Adipocyte (in vitro differentiated cells): ENCODE measurements around the gene SLC22A1.
"Not testable (repeated sequence)": the region's sequence is repeated elsewhere in the genome, so short reads cannot be mapped to it uniquely, and the experiment has no call there.

Source experiments
- DNase-seq: peaks from one replicate; pipeline ENCODE4 v3.0.0-alpha.2; 2015; ENCODE audit warnings: low read depth
- H3K27me3 ChIP-seq: replicated peaks from 2 replicates; pipeline ENCODE4 v1.7.0; 2013; ENCODE audit warnings: mild to moderate bottlenecking, low read length, moderate library complexity; ENCODE audit not compliant: control insufficient read depth, insufficient read depth
- H3K36me3 ChIP-seq: 2 replicates; pipeline ENCODE4 v1.7.0; 2013; ENCODE audit warnings: low read length, mild to moderate bottlenecking, moderate library complexity; ENCODE audit not compliant: control insufficient read depth, insufficient read depth, severe bottlenecking
- H3K4me1 ChIP-seq: 2 replicates; pipeline ENCODE4 v1.7.0; 2013; ENCODE audit warnings: mild to moderate bottlenecking, low read length, moderate library complexity; ENCODE audit not compliant: control insufficient read depth, insufficient read depth
- H3K4me3 ChIP-seq: 2 replicates; pipeline ENCODE4 v1.7.0; 2013; ENCODE audit warnings: mild to moderate bottlenecking, low read length, moderate library complexity
- H3K9ac ChIP-seq: 2 replicates; pipeline ENCODE4 v1.7.0; 2013; ENCODE audit warnings: mild to moderate bottlenecking, low read length, moderate library complexity
- H3K9me3 ChIP-seq: 2 replicates; pipeline ENCODE4 v1.7.0; 2013; ENCODE audit warnings: mild to moderate bottlenecking, low read length, moderate library complexity; ENCODE audit not compliant: control insufficient read depth

SLC22A1 gene

DNA sequence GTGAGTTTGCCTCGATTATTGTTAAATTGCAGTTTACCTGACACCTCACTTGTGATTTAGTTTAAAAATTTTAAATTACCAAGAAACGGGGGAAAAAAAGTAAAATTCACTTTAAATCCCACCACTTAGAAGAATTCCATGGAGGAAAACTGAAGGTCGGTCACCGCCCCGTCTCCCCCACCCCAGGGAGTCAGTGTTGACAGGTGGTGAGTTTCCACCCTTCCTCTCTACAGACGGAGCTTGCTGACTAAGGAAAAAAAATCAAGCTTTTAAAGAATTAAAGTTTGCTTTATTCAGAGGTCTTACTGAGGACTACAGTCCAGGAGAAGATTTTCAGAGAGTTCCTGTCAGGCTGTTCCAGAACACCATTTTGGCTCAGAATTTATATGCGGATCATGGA, 42.3 kb downstream of the SLC22A1 start:
- H3K9me3 ChIP-seq, result no peaks in the 10 kb centered on the region
- H3K27me3 ChIP-seq, result no peaks in the 10 kb centered on the region
- peaks cover 3% of the 10 kb centered on the region for H3K36me3 ChIP-seq

DNA sequence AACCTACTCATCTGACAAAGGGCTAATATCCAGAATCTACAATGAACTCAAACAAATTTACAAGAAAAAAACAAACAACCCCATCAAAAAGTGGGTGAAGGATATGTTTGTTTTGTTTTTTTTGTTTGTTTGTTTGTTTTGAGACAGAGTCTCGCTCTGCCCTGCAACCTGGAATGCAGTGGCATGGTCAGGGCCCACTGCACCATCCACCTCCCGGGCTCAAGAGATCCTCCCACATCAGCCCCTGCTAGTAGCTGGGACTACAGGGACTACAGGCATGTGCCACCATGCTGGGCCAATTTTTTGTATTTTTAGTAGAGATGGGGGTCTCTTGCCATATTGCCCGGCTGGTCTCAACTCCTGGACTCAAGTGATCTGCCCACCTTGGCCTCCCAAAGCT, 44.3 kb downstream of the SLC22A1 start:
- not testable (repeated sequence) for H3K9ac ChIP-seq, H3K36me3 ChIP-seq, H3K4me3 ChIP-seq, H3K27me3 ChIP-seq, DNase-seq, H3K4me1 ChIP-seq, H3K9me3 ChIP-seq

More for the DNA sequence above, 42.3 kb downstream of the SLC22A1 start:
- DNase-seq, result no peak
- no peaks in the 10 kb centered on the region for H3K4me1 ChIP-seq
- no peak overlapping the region for H3K4me3 ChIP-seq
- no peak overlapping the region for H3K9ac ChIP-seq

DNA sequence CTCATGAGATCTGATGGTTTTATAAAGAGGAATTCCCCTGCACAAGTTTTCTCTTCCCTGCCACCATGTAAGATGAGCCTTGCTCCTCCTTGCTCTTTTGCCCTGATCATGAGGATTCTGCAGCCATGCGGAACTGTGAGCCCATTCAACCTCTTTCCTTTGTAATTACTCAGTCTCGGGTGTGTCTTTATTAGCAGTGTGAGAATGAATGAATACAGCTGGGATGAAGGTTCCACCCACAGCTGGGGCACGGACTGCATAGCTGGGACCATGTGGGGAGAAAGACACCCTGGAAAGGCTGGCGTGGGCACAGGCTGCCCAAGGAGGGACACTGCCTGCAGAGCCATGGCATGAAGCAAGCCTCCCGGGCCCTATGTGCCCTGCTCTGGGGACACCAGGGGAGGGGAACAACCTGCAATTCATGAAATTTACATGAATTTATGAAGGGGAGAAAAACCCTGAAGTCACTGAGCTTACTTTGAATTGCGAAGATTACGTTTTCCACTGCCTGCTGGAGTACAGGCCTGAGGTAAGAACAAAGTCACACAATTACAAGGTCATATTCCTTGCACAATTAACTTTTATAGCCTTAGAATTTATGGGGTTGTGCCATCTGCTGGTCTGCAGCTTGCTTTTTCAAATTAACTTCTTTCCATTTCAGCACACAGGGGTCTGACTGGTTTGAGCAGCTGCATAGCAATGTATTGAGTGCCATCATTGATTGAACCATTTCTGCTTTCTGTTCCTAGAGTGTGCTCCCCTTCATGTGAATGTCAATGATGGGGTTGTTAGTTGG, 46.2 kb downstream of the SLC22A1 start:
- peaks cover 3% of the 10 kb centered on the region for H3K27me3 ChIP-seq
- H3K9me3 ChIP-seq, result no peaks in the 10 kb centered on the region
- no peak overlapping the region for H3K4me3 ChIP-seq
- H3K9ac ChIP-seq, result no peak overlapping the region
- H3K4me1 ChIP-seq, result peaks cover 7% of the 10 kb centered on the region
- H3K36me3 ChIP-seq, result no peaks in the 10 kb centered on the region
- no peak for DNase-seq

DNA sequence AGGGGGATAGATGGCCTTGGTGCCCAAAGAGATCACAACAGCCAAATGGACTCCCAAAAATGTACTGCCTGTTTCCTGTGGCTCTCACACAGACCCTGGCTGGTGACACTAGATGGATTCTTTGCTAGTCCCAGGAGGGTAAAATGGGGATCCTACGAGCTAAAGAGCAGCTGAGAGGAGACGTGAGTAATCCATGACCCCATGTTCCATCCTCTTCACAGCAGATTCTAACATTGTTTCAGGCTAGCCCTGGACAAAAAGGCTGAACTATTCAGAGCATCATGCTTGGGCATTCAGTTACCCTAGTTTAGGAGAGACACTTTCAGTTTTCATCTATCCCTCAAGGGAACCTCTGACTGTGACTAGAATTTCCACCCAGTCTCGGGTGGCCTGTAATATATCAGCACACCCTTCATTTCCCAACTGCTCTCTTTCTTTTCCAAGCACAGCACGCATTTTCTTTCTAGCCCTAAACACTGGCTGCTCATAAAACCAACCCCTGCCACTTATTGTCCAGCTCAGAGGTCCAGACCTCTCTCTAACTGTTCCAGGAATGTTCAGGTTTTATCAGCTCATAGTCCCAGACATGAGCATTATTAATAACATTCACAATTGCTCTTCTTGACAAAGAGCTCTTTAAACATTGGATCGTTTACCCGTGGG, 48.5 kb downstream of the SLC22A1 start:
- H3K9ac ChIP-seq, result no peak overlapping the region
- H3K9me3 ChIP-seq, result no peaks in the 10 kb centered on the region
- H3K36me3 ChIP-seq, result no peaks in the 10 kb centered on the region
- no peak for DNase-seq
- H3K27me3 ChIP-seq, result peaks cover 3% of the 10 kb centered on the region
- H3K4me3 ChIP-seq, result no peak overlapping the region
- peaks cover 7% of the 10 kb centered on the region for H3K4me1 ChIP-seq

DNA sequence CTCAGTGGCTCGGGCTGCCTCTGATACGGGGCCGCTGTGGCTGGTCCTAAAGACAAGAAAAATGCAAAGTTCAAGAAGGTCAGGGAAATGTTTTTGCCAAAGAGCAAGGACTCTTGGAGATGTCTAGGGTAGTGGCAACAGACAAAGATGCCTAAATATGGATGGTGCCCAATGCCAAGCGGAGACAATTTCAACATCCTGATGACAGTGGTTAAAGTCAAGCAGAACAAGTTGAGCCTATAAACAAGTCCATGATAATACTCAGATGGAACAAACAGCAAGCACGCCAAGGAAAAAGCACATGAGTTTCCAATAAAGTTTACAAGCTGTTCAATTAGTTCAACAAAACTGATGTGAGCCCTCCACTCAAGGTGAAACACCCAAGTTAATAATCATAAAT, 51.1 kb downstream of the SLC22A1 start:
- H3K27me3 ChIP-seq, result peaks cover 3% of the 10 kb centered on the region
- peaks cover 7% of the 10 kb centered on the region for H3K4me1 ChIP-seq
- no peak overlapping the region for H3K9ac ChIP-seq
- no peak overlapping the region for H3K4me3 ChIP-seq
- H3K36me3 ChIP-seq, result no peaks in the 10 kb centered on the region
- DNase-seq, result no peak
- no peaks in the 10 kb centered on the region for H3K9me3 ChIP-seq

DNA sequence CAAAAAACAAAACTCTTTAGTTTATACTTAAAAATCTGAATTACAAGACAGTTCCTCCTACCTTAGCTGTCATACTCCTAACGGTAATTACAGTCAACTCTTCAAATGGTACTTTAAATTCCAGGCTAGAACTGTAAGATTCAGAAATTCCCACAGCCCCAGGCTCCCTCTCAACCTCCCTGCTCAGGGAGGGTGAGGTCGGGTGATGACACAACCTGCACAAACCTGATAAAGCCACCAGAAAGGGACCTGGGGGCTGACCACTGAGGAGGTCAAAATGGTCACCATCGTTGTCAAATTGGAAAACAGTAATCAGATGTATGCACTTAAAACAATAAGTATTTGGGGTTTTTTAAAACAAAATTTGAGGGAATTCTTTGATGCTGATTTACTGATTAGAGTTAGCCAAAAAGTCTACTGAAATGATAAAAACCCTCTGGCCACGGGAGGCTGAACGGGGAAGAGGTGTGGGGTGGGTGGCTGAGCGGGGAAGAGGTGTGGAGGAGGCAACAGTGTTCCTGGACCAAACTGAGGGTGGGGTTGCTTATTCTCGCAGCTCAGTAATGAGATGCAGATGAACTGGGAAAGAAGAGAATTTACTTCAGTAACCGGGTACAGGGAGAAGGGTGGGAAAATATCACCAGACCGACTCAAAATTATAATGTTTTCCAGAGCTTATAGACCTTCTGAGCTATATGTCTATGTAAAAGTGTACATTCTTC, 52.4 kb downstream of the SLC22A1 start:
- no peaks in the 10 kb centered on the region for H3K36me3 ChIP-seq
- peaks cover 7% of the 10 kb centered on the region for H3K4me1 ChIP-seq
- H3K9me3 ChIP-seq, result no peaks in the 10 kb centered on the region
- H3K27me3 ChIP-seq, result peaks cover 3% of the 10 kb centered on the region
- DNase-seq, result no peak
- H3K9ac ChIP-seq, result no peak overlapping the region
- no peak overlapping the region for H3K4me3 ChIP-seq

DNA sequence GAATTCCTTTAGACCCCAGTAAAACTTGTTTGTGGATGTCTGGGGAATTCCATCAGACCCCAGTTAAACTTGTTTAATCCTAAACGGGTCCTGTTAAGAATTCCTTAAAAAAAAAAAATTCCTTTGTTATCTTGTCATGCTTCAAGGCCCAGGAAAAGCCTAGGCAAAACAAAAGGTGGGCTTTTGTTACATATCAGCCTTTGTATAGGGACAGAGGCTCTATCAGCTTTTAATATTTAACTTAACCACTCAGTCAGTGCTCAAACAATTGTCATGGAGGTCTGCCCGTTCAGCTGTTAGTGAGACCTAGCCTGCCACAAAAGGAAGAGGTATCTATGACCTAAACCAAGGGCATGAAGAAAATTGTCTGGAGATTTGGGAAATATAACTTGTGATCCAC, 53.1 kb downstream of the SLC22A1 start:
- peaks cover 7% of the 10 kb centered on the region for H3K4me1 ChIP-seq
- no peak overlapping the region for H3K9ac ChIP-seq
- peaks cover 3% of the 10 kb centered on the region for H3K27me3 ChIP-seq
- H3K36me3 ChIP-seq, result no peaks in the 10 kb centered on the region
- no peaks in the 10 kb centered on the region for H3K9me3 ChIP-seq
- H3K4me3 ChIP-seq, result no peak overlapping the region
- DNase-seq, result no peak

DNA sequence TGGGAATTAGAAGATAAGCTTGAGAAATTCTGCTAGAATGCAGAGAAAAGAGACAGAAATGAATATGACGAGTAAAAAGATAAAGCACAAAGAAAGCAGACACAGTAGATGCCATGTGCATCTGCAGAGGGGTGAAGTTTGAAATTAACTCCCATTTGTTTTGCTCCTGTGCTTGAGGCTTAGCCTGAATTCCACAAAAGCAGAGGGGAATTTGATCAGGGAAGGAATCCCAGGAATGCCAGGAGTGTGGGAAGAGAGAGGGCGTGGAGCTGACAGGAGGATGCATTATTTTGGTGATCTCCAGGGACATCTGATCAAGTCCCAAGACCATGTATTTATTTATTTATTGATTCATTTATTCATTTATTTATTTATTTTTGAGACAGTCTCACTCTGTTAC, 55.6 kb downstream of the SLC22A1 start:
- DNase-seq, result no peak
- Histone ChIP-seq H3K27me3 (peaks cover 3% of the 10 kb centered on the region), H3K4me1 (no peaks in the 10 kb centered on the region), H3K9ac (no peak overlapping the region), H3K4me3 (no peak overlapping the region), H3K9me3 (no peaks in the 10 kb centered on the region), H3K36me3 (no peaks in the 10 kb centered on the region)

DNA sequence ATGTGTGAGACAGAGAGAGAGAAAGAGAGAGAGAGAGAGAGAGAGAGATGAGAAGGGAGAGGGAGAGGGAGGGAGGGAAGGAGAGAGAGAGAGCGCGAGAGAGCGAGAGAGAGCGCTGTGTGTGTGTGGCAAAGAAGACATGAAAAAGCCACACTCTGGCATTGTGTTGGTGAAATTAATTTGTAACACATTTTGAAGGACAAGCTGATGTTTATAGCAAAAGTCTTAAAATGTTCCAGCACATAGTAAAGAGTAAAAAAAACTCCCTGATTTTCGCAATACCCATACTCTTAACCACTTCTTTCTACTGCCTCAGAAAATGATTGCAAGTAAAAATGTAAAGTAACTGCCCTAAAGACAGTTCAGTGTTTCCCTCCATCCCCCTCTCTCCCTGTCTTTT, 56.7 kb downstream of the SLC22A1 start:
- H3K4me3 ChIP-seq, result no peak overlapping the region
- no peaks in the 10 kb centered on the region for H3K9me3 ChIP-seq
- DNase-seq, result peak; percentile 58
- no peaks in the 10 kb centered on the region for H3K27me3 ChIP-seq
- H3K36me3 ChIP-seq, result no peaks in the 10 kb centered on the region
- H3K4me1 ChIP-seq, result no peaks in the 10 kb centered on the region
- no peak overlapping the region for H3K9ac ChIP-seq

DNA sequence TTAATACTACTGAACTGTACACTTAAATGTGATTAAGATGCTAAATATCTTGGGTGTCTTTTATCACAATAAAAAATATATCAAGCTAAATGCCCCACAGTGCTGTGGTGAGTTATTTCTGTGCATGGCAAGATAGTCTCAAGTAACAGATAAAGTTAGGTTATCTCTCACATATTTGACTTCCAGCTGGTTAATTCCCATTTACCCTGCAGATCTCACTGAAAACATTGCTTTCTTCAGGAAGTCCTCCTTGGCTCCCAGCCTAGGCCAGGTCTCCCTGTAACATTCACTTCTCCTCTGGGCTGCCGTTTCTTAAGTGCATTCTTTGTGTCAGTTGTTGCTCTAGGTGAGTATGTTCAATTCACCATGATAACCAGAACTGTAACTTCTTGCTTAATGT, 59.1 kb downstream of the SLC22A1 start:
- DNase-seq, result no peak
- no peaks in the 10 kb centered on the region for H3K9me3 ChIP-seq
- no peak overlapping the region for H3K9ac ChIP-seq
- H3K36me3 ChIP-seq, result no peaks in the 10 kb centered on the region
- no peaks in the 10 kb centered on the region for H3K27me3 ChIP-seq
- no peak overlapping the region for H3K4me3 ChIP-seq
- no peaks in the 10 kb centered on the region for H3K4me1 ChIP-seq

DNA sequence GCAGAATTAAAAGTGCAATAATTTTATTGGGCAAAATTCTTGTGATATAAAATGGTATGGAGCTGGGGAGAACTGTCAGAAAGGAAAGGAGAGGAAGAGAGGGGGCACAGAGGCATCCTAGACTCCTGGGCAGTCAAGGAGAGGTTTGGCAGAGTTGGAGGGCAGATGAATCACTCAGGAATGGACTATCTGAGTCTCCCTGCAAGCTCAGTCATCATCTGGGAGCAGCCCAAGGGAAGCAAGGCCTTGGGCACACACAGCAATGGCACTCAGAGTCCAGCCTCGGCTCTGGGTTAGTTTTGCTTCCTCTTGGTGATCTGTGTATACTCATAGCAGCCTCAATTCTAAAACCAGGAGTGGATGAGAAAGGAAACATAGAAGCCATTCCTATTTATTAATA, 67.2 kb downstream of the SLC22A1 start:
- Histone ChIP-seq H3K9ac (no peak overlapping the region), H3K4me1 (no peaks in the 10 kb centered on the region), H3K9me3 (peaks cover 18% of the 10 kb centered on the region), H3K36me3 (no peaks in the 10 kb centered on the region), H3K4me3 (no peak overlapping the region), H3K27me3 (no peaks in the 10 kb centered on the region)
- no peak for DNase-seq
